Activated naive CD4-positive, alpha-beta T cell treated with anti-CD3 and anti-CD28 coated beads, Interleukin-2, amount 50 U/mL, for 24 hours (primary cell): ENCODE data around the gene MSTN.

Source experiments
- H3K27ac Mint-ChIP-seq: one replicate; pipeline ENCODE4 v1.8.0; 2021; ENCODE audit warnings: mild to moderate bottlenecking, mixed read lengths
- H3K27me3 Mint-ChIP-seq: one replicate; pipeline ENCODE4 v1.8.0; 2021; ENCODE audit warnings: mixed read lengths
- H3K36me3 Mint-ChIP-seq: one replicate; pipeline ENCODE4 v1.8.0; 2021; ENCODE audit warnings: mixed read lengths
- H3K4me1 Mint-ChIP-seq: one replicate; pipeline ENCODE4 v1.8.0; 2021; ENCODE audit warnings: mixed read lengths
- H3K4me3 Mint-ChIP-seq: one replicate; pipeline ENCODE4 v1.8.0; 2021; ENCODE audit warnings: mild to moderate bottlenecking, mixed read lengths
- H3K9me3 Mint-ChIP-seq: one replicate; pipeline ENCODE4 v1.8.0; 2021; ENCODE audit warnings: mixed read lengths

The MSTN gene

GRCh38 chr2:190062601-190063000 is at the start of gene MSTN:
Gene MSTN, minus strand, starts transcription at chr2:190062729. Its CDS starts 133 bp downstream, at chr2:190062596.
- Mint-ChIP-seq H3K27ac (no peak within 1 kb of the TSS), H3K9me3 (no peaks in the 10 kb centered on the region), H3K4me1 (no peaks in the 10 kb centered on the region), H3K27me3 (no peaks in the 10 kb centered on the region), H3K4me3 (no peak within 1 kb of the TSS), H3K36me3 (no peaks in the 10 kb centered on the region)

DNA sequence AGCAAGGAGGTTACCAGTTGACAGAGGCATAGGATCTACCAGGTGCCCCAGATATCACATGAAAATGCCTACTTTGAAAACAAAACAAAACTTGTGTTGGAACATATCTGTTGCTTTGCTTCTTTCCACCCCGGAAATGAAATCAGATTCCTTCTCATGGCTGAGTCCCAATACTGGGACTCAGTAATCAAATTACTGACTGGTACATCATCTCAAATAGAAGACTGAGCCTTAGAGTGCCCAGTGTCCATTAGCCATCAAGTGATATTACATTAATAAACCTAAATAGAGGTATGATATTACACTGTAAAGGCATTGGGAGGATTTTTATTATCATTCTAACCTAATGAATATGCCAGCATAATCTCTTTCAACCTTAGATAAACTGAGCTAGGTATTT is 48.6 kb upstream of the MSTN start:
- H3K27ac Mint-ChIP-seq: no peak overlapping the region
- H3K9me3 Mint-ChIP-seq: no peaks in the 10 kb centered on the region
- no peaks in the 10 kb centered on the region for H3K4me1 Mint-ChIP-seq
- H3K36me3 Mint-ChIP-seq: no peaks in the 10 kb centered on the region
- H3K27me3 Mint-ChIP-seq: peaks cover 1% of the 10 kb centered on the region
- H3K4me3 Mint-ChIP-seq: no peak overlapping the region

GRCh38 chr2:190110699-190111098 is 48.2 kb upstream of the MSTN start:
- no peak overlapping the region for H3K27ac Mint-ChIP-seq
- no peaks in the 10 kb centered on the region for H3K9me3 Mint-ChIP-seq
- H3K27me3 Mint-ChIP-seq: peaks cover 1% of the 10 kb centered on the region

DNA sequence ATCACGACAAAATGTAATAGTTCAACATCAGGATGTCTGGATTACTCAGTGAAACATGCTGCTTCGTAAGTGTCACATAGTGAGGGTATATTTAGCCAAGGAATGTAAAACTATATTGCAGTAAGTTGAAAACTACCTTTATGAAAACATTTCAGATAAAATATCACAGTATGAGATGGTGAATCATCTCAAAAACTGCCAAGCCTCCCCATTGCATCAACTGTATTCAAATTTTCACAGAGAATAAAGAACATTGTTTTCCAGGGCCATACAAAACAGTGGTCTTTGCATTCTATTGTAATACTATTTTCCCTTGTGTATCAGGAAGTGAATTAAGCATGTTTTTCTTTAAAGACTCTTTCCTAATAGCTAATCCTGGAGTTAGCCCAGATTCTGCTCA is 47.6 kb upstream of the MSTN start:
- Mint-ChIP-seq H3K27me3 (peaks cover 1% of the 10 kb centered on the region), H3K4me1 (no peaks in the 10 kb centered on the region), H3K27ac (no peak overlapping the region), H3K4me3 (no peak overlapping the region), H3K9me3 (no peaks in the 10 kb centered on the region), H3K36me3 (no peaks in the 10 kb centered on the region)

More at GRCh38 chr2:190110699-190111098, 48.2 kb upstream of the MSTN start:
- H3K36me3 Mint-ChIP-seq: no peaks in the 10 kb centered on the region
- H3K4me3 Mint-ChIP-seq: no peak overlapping the region
- no peaks in the 10 kb centered on the region for H3K4me1 Mint-ChIP-seq

GRCh38 chr2:190107409-190107808 is 44.9 kb upstream of the MSTN start:
- H3K4me1 Mint-ChIP-seq: no peaks in the 10 kb centered on the region
- no peak overlapping the region for H3K27ac Mint-ChIP-seq
- H3K27me3 Mint-ChIP-seq: peaks cover 2% of the 10 kb centered on the region
- H3K9me3 Mint-ChIP-seq: no peaks in the 10 kb centered on the region
- no peak overlapping the region for H3K4me3 Mint-ChIP-seq
- peaks cover under 1% of the 10 kb centered on the region for H3K36me3 Mint-ChIP-seq

- Mint-ChIP-seq H3K36me3 (peaks cover 5% of the 10 kb centered on the region), H3K27me3 (peaks cover 2% of the 10 kb centered on the region), H3K9me3 (peaks cover 3% of the 10 kb centered on the region), H3K4me3 (no peak overlapping the region), H3K27ac (no peak overlapping the region), H3K4me1 (no peaks in the 10 kb centered on the region)
These were observed 44.3 kb upstream of the MSTN start for GRCh38 chr2:190106783-190107182.

DNA sequence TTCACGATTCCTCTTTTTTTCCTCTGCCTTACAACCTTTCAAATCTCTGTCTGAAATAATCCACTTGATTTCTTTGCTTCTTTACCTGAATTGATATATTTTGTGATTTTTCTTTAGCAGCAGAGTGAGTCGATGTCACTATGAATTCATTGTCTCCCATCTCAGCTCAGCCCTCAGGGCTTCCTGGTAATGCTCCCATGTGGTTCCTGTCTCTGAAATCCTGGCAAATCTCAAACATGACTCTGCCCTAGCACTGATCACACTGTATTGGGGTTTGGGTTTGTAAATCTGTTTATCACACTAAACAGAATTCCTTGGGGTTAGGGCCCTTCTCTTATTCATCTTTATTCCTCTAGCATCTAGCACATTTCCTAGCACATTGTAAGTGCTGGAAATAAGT is 43.0 kb upstream of the MSTN start:
- H3K9me3 Mint-ChIP-seq: peaks cover 6% of the 10 kb centered on the region
- no peak overlapping the region for H3K27ac Mint-ChIP-seq
- H3K27me3 Mint-ChIP-seq: peaks cover 3% of the 10 kb centered on the region
- no peak overlapping the region for H3K4me3 Mint-ChIP-seq
- peaks cover 6% of the 10 kb centered on the region for H3K36me3 Mint-ChIP-seq
- no peaks in the 10 kb centered on the region for H3K4me1 Mint-ChIP-seq

DNA sequence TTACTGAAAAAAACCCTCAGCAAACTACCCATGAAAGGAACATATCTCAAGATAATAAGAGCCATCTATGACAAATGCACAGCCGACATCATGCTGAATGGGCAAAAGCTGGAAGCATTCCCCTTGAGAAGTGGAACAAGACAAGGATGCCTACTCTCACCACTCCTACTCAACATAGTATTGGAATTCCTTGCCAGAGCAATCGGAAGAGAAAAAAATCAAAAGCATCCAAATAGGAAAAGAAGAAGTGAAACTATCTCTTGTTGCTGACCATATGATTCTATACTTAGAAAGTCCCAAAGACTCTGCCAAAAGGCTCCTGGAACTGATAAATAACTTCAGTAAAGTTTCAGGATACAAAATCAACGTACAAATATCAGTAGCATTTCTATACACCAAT is 40.6 kb upstream of the MSTN start:
- Mint-ChIP-seq H3K27me3 (peaks cover 3% of the 10 kb centered on the region), H3K4me3 (no peak overlapping the region), H3K9me3 (peaks cover 6% of the 10 kb centered on the region), H3K36me3 (peaks cover 8% of the 10 kb centered on the region), H3K27ac (no peak overlapping the region), H3K4me1 (no peaks in the 10 kb centered on the region)

- H3K27ac Mint-ChIP-seq: no peak overlapping the region
- H3K36me3 Mint-ChIP-seq: peaks cover 8% of the 10 kb centered on the region
- no peak overlapping the region for H3K4me3 Mint-ChIP-seq
- H3K4me1 Mint-ChIP-seq: no peaks in the 10 kb centered on the region
- H3K27me3 Mint-ChIP-seq: peaks cover 3% of the 10 kb centered on the region
- peaks cover 6% of the 10 kb centered on the region for H3K9me3 Mint-ChIP-seq
These were observed 37.6 kb upstream of the MSTN start for GRCh38 chr2:190099890-190100697.

DNA sequence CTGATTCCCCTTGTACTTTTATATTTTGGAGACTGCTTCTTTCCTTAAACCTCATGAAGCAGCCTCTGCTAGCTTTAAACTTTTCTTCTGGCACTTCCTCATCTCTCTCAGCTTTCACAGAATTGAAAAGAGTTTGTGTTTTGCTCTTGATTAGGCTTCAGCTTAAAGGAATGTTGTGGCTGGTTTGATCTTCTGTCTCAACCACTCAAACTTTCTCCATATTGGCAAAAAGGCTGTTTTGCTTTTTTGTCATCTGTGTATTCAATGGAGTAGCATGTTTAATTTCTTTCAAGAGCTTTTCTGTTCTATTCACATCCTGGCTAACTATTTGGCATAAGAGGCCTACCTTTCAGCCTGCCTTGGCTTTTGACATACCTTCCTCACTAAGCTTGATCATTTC is 36.3 kb upstream of the MSTN start:
- Mint-ChIP-seq H3K36me3 (peaks cover 8% of the 10 kb centered on the region), H3K27ac (no peak overlapping the region), H3K4me3 (no peak overlapping the region), H3K9me3 (peaks cover 6% of the 10 kb centered on the region), H3K4me1 (no peaks in the 10 kb centered on the region), H3K27me3 (peaks cover 3% of the 10 kb centered on the region)

GRCh38 chr2:190097115-190097514 is 34.6 kb upstream of the MSTN start:
- Mint-ChIP-seq H3K4me1 (no peaks in the 10 kb centered on the region), H3K27me3 (peaks cover 1% of the 10 kb centered on the region), H3K9me3 (peaks cover 6% of the 10 kb centered on the region), H3K27ac (no peak overlapping the region), H3K36me3 (peaks cover 4% of the 10 kb centered on the region), H3K4me3 (no peak overlapping the region)

DNA sequence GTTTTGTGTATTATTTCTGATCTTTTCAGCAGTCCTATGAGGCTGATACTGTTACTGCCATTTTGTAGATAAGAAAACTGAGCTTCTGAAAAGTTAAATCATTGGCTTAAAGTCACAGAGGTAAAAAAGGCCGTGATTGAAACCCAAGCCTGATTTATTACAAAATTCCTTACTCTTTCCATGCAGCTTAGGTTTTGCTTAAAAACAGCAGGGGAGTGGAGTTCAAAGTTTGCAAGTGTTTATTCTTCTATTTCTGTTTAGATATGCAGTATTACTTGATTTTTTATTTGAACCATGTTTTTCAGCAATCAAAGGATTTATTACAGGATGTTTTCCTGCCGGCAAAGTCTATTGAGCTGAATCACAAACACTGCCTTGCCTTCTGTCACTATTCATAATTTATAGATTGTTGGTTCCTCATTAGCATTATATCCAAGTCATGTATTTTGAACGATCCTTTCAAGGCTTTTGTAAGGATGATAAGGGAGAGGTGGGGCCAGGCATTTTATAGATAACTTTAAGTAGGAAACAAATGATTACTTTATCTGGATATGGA is 31.9 kb upstream of the MSTN start:
- no peaks in the 10 kb centered on the region for H3K27me3 Mint-ChIP-seq

DNA sequence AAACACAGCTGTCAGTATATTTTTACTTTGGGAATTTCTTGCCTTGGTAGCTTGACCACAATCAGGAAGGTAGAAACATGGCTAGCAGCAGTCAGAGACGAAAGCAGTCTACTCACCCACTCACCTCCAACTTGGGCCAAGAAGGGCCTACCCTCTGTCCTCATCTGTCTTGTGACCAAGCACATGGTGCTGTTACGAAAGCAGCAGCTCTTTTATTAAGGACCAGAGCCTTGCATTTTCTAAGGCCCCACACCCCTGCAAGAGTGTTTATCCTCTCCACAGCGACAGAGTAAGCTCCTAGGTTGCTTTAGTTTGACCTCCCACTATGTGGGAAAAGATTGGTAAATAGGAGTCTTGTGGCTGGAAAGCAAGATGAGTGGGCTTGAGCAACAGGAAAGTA is 31.3 kb upstream of the MSTN start:
- Mint-ChIP-seq H3K4me3 (no peak overlapping the region), H3K27me3 (no peaks in the 10 kb centered on the region), H3K4me1 (no peaks in the 10 kb centered on the region), H3K27ac (no peak overlapping the region), H3K36me3 (no peaks in the 10 kb centered on the region), H3K9me3 (no peaks in the 10 kb centered on the region)

More for the DNA sequence above, 31.9 kb upstream of the MSTN start:
- H3K27ac Mint-ChIP-seq: no peak overlapping the region
- no peak overlapping the region for H3K4me3 Mint-ChIP-seq
- no peaks in the 10 kb centered on the region for H3K4me1 Mint-ChIP-seq
- H3K36me3 Mint-ChIP-seq: no peaks in the 10 kb centered on the region
- no peaks in the 10 kb centered on the region for H3K9me3 Mint-ChIP-seq

- Mint-ChIP-seq H3K36me3 (no peaks in the 10 kb centered on the region), H3K4me3 (no peak overlapping the region), H3K9me3 (no peaks in the 10 kb centered on the region), H3K27ac (no peak overlapping the region), H3K4me1 (no peaks in the 10 kb centered on the region), H3K27me3 (no peaks in the 10 kb centered on the region)
These were observed 27.6 kb upstream of the MSTN start for GRCh38 chr2:190090148-190090547.

DNA sequence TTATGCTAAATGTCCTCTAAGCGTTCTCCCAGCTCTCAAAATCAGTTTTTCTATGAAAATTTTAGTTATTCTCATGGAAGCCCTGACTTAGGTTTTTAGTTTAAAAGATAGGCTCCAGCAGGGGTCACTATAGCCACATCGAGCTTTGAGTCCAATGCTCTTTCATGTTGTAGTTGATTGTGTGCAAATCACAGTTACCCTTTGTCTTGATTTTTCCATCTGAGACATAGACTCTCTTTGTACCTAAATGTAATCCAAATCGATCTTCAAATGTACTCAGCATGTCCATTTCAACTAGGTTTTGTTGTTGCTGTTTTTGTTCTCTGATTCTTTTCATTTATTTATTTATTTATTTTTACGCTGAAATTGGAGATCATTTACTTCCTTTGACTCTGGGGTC is 26.4 kb upstream of the MSTN start:
- H3K4me3 Mint-ChIP-seq: no peak overlapping the region
- H3K4me1 Mint-ChIP-seq: no peaks in the 10 kb centered on the region
- no peaks in the 10 kb centered on the region for H3K27me3 Mint-ChIP-seq
- no peak overlapping the region for H3K27ac Mint-ChIP-seq
- H3K36me3 Mint-ChIP-seq: no peaks in the 10 kb centered on the region
- no peaks in the 10 kb centered on the region for H3K9me3 Mint-ChIP-seq

GRCh38 chr2:190084704-190085103 is 22.2 kb upstream of the MSTN start:
- no peaks in the 10 kb centered on the region for H3K9me3 Mint-ChIP-seq
- H3K4me3 Mint-ChIP-seq: no peak overlapping the region
- H3K4me1 Mint-ChIP-seq: no peaks in the 10 kb centered on the region
- H3K27me3 Mint-ChIP-seq: peaks cover 6% of the 10 kb centered on the region
- H3K27ac Mint-ChIP-seq: no peak overlapping the region
- H3K36me3 Mint-ChIP-seq: no peaks in the 10 kb centered on the region
